ENCODE measurements around the gene HIPK3.

GRCh38 chr11:33379947-33380346 is 122.8 kb downstream of the HIPK3 start:
- TF ChIP-seq NBN (IDR thresholded peaks at IDR 0.05; ENCODE audit: low read depth) (no peak), POLR2AphosphoS2 (IDR thresholded peaks at IDR 0.05; ENCODE audit: low read length) (no peak), ZEB2 (IDR thresholded peaks at IDR 0.05) (no peak), EP300 (IDR thresholded peaks at IDR 0.05; ENCODE audit: low read length) (no peak), RFX1 (IDR thresholded peaks at IDR 0.05) (no peak), ATF2 (CRISPR knock-in tag; IDR thresholded peaks at IDR 0.05) (no peak), TRIM25 (IDR thresholded peaks at IDR 0.05; ENCODE audit: borderline replicate concordance) (no peak)
